GM23248 (cell line): Measurements from ENCODE around the gene NR3C1. TPM values are rescaled to one million over a fixed set of nuclear protein-coding genes. Genes with fewer than 3 reads are reported as not detected.

Experiments
- DNase-seq: peaks from one replicate; pipeline ENCODE4 v3.0.0-alpha.2; 2015
- H2AFZ ChIP-seq: fragments of 200-600 bp; sonication (generic); 2 replicates; pipeline ENCODE4 v1.6.1; 2016; ENCODE audit warnings: antibody characterized with exemption
- H3F3A ChIP-seq: fragments of 200-600 bp; sonication (generic); 2 replicates; pipeline ENCODE4 v1.6.1; 2016; ENCODE audit warnings: mild to moderate bottlenecking, antibody characterized with exemption, mixed run types; ENCODE audit not compliant: insufficient read depth
- H3K27ac ChIP-seq: fragments of 200-600 bp; sonication (generic); 2 replicates; pipeline ENCODE4 v1.5.1; 2016; ENCODE audit warnings: mild to moderate bottlenecking
- H3K27me3 ChIP-seq: fragments of 200-600 bp; sonication (generic); replicated peaks from 2 replicates; pipeline ENCODE4 v1.6.1; 2016; ENCODE audit warnings: mild to moderate bottlenecking; ENCODE audit not compliant: insufficient read depth
- H3K36me3 ChIP-seq: fragments of 200-600 bp; sonication (generic); 2 replicates; pipeline ENCODE4 v1.6.1; 2016; ENCODE audit warnings: low read depth, mild to moderate bottlenecking
- H3K4me1 ChIP-seq: fragments of 200-600 bp; sonication (generic); 2 replicates; pipeline ENCODE4 v1.6.1; 2016; ENCODE audit warnings: mild to moderate bottlenecking; ENCODE audit not compliant: insufficient read depth
- H3K4me2 ChIP-seq: fragments of 200-600 bp; sonication (generic); one replicate; pipeline ENCODE4 v1.6.1; 2016; ENCODE audit warnings: mild to moderate bottlenecking; ENCODE audit not compliant: unreplicated experiment
- H3K4me3 ChIP-seq: fragments of 200-600 bp; sonication (generic); 2 replicates; pipeline ENCODE4 v1.5.1; 2016; ENCODE audit warnings: mild to moderate bottlenecking
- H3K79me2 ChIP-seq: fragments of 200-600 bp; sonication (generic); 2 replicates; pipeline ENCODE4 v1.6.1; 2016; ENCODE audit warnings: mild to moderate bottlenecking; ENCODE audit not compliant: insufficient read depth
- H3K9ac ChIP-seq: fragments of 200-600 bp; sonication (generic); 2 replicates; pipeline ENCODE4 v1.6.1; 2016; ENCODE audit warnings: mild to moderate bottlenecking
- H3K9me2 ChIP-seq: fragments of 200-600 bp; sonication (generic); 2 replicates; pipeline ENCODE4 v1.6.1; 2016; ENCODE audit warnings: mixed run types, mild to moderate bottlenecking, moderate library complexity; ENCODE audit not compliant: insufficient read depth
- H3K9me3 ChIP-seq: fragments of 200-600 bp; sonication (generic); one replicate; pipeline ENCODE4 v1.6.1; 2017; ENCODE audit warnings: low read depth
- H4K20me1 ChIP-seq: fragments of 200-600 bp; sonication (generic); 2 replicates; pipeline ENCODE4 v1.6.0; 2016; ENCODE audit not compliant: insufficient read depth
- EZH2 ChIP-seq: fragments of 200-600 bp; sonication (generic); IDR thresholded peaks from 2 replicates; pipeline ENCODE4 v1.6.1; 2018; ENCODE audit warnings: antibody characterized with exemption, mild to moderate bottlenecking; ENCODE audit not compliant: insufficient read depth, poor library complexity, severe bottlenecking
- EZH2phosphoT487 ChIP-seq: fragments of 200-600 bp; sonication (generic); IDR thresholded peaks from 2 replicates; pipeline ENCODE4 v1.6.1; 2018; ENCODE audit warnings: antibody characterized with exemption, moderate library complexity, mild to moderate bottlenecking, low read depth; ENCODE audit not compliant: insufficient read depth
- WGBS, 2 experiments: methylation state at CpG; one replicate each; pipeline ENCODE4 v1.1.6; 2015 to 2017; ENCODE audit warnings: low lambda C conversion rate in 2 of 2, low coverage in 1 of 2; ENCODE audit errors: missing lambda C conversion rate in 2 of 2; 5-methylcytosine and 5-hydroxymethylcytosine counted together
- in situ Hi-C: fragments of 300-500 bp; cut with MboI; formaldehyde crosslinking; loops from 2 replicates; pipeline ENCODE4 v1.15.0; 2020
- polyA plus RNA-seq: library from polyadenylated mRNA; unstranded; fragments of >200 nt; fragmentation: Nextera tagmentation; extraction: Ambion mirVana; gene quantifications from 2 replicates; pipeline ENCODE4 v1.2.1, GENCODE V29; 2016
- total RNA-seq: library from RNA; depleted of rRNA; stranded (reverse); fragments of >200 nt; shearing (Covaris generic); gene quantifications from 2 replicates; pipeline ENCODE4 v1.2.3, GENCODE V29; 2014

NR3C1 gene
- total and polyA plus RNA-seq, 2 experiments from 2014 or later, result 103 to 121 TPM

DNA sequence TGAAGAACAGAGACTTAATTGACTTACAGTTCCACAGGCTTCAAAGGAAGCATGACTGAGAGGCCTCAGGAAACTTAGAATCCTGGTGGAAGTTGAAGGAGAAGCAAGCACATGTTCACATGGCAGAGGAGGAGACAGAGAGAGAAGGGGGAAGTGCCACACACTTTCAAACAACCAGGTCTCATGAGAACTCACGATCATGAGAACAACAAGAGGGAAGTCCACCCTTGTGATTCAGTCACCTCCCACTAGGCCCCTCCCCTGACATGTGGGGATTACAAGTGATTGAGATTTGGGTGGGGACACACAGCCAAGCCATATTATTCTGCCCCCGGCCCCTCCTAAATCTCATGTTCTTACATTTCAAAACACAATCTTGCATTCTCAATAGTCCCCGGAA, 19.5 kb downstream of the NR3C1 start:
- peaks cover 67% of the 10 kb centered on the region for H4K20me1 ChIP-seq
- in situ Hi-C loops, result no loop called here
- H3K4me1 ChIP-seq, result peaks cover 51% of the 10 kb centered on the region

DNA sequence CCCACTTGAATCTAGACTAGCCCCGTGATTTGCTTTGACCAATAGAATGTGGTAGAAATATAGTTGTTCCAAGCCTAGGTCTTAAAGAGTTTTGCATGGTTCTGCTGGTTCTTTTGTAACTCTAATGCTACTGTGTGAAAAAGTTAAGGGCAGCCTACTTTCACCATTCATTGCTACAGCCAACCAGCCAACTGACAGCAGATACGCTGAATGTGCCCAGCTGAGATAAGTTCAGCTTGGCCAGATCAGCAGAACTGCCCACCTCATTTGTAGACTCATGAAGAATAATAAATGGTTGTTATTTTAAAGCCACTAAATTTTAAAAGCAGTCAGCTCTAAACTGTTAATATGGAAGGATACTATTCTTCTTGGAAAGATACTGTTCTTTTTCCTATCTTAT, 23.9 kb downstream of the NR3C1 start:
- H3K36me3 ChIP-seq, result peaks cover 18% of the 10 kb centered on the region

More for the DNA sequence above, 19.5 kb downstream of the NR3C1 start:
- H3K9me3 ChIP-seq, result no peaks in the 10 kb centered on the region
- no peaks in the 10 kb centered on the region for H3K9me2 ChIP-seq
- peaks cover 100% of the 10 kb centered on the region for H3K79me2 ChIP-seq
- no peaks in the 10 kb centered on the region for H3K27me3 ChIP-seq
- WGBS, 2 experiments, result 67 to 70% methylated on average over 3 of the region's 3 CpGs
- H3K9ac ChIP-seq, result no peak overlapping the region
- peaks cover 26% of the 10 kb centered on the region for H3K36me3 ChIP-seq
- no peak for DNase-seq
- H3F3A ChIP-seq, result peaks cover 60% of the 10 kb centered on the region; the same call in 1 of the 2 replicates
- no peak overlapping the region for H3K27ac ChIP-seq
- H2AFZ ChIP-seq, result no peak overlapping the region
- TF ChIP-seq EZH2phosphoT487 (no peak), EZH2 (no peak)
- H3K4me2 ChIP-seq, result no peak overlapping the region
- H3K4me3 ChIP-seq, result no peak overlapping the region

DNA sequence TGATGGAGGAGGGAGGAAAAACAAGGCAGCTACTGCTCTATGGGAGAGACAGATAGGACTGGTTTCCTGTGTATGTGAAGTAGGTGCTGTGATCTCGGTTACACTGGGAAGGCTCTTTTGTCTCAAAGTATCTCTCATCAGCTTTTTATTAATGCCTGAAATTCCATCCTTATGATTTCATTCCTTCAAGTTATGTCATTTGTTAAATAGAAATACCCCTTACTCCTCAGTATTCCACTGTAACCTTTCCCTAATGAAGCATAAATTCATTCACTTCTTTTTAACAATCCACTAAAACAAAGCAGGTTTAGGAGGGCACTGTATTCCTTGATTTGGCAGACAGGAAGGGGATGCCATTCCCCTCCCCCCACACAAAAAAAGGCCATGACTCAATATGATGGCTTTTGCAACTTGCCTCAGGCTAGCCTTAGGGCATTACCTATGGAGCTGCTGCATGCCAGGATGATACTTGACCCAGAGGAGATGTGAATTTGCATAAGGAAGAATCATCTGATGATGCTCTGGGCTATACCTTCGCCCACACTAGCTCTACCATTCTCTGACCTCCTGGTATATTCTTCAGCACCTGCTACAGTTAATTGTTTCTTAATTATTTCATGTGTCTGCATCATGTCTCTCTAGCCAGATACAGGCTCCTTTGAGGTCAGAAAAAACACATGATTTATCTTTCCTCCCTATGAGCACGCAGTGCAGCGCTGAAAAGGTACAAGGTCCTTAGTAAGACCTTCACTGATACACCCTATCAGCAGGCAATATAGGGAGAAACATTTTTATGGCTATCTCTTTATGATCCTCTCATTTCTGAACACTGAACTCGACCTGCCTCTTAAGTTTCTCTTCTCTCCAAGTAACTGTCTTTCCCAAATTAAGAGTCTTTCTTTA, 26.3 kb downstream of the NR3C1 start:
- Histone ChIP-seq H3K27me3 (no peaks in the 10 kb centered on the region), H3K9me3 (no peaks in the 10 kb centered on the region), H3F3A (peaks cover 86% of the 10 kb centered on the region), H3K79me2 (peaks cover 100% of the 10 kb centered on the region), H3K36me3 (0 out of 2 replicates have a peak, but pooled peaks cover 4% of the 10 kb centered on the region), H3K27ac (peak overlapping the region; percentile 38), H3K4me1 (peaks cover 71% of the 10 kb centered on the region), H4K20me1 (peaks cover 79% of the 10 kb centered on the region), H2AFZ (no peak overlapping the region), H3K4me3 (no peak overlapping the region), H3K9me2 (no peaks in the 10 kb centered on the region), H3K9ac (no peak overlapping the region), H3K4me2 (peak overlapping the region; percentile 40)
- peak; percentile 59 for DNase-seq
- TF ChIP-seq EZH2phosphoT487 (no peak), EZH2 (no peak)
- 67 to 77% methylated on average over 5 of the region's 5 CpGs for WGBS, 2 experiments
- in situ Hi-C loops, result no loop called here

More for the DNA sequence above, 23.9 kb downstream of the NR3C1 start:
- Histone ChIP-seq H3K4me2 (no peak overlapping the region), H4K20me1 (peaks cover 70% of the 10 kb centered on the region), H3K79me2 (peaks cover 100% of the 10 kb centered on the region), H3K27ac (no peak overlapping the region), H3K27me3 (no peaks in the 10 kb centered on the region), H3F3A (peaks cover 84% of the 10 kb centered on the region), H3K9me2 (no peaks in the 10 kb centered on the region), H3K4me3 (no peak overlapping the region), H3K9ac (no peak overlapping the region), H3K4me1 (peaks cover 64% of the 10 kb centered on the region), H2AFZ (no peak overlapping the region), H3K9me3 (no peaks in the 10 kb centered on the region)
- TF ChIP-seq EZH2phosphoT487 (no peak), EZH2 (no peak)
- WGBS, 2 experiments, result 99 to 100% methylated on average over 2 of the region's 2 CpGs
- in situ Hi-C loops, result no loop called here
- no peak for DNase-seq

DNA sequence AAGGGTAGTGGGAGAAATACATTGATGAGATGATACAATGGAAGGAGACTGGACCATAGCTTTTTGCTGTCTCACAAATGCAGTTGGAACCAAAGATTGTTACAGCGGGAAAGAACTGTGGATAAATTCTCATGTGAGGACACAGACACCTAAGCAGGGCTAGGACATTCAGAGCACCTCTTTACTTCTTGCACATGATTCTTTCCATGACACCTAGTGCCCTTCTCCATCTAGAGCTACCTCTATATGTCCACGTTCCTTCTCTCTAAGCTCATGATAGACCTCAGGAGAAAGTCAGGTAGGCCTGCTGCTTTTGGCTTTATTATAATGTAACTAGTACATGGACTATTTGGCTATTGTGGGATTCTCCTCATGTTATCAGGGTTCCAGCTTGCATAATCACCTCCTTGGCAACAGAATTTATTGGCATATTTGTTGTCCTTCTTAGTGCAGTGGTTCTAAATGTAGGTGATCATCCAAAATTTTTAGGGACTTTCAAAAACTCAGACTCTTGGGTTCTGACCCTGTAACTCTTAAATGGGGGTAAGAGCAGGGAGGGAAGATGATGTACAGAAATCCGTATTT, 27.2 kb downstream of the NR3C1 start:
- Histone ChIP-seq H3K9ac (no peak overlapping the region), H3K27ac (peak overlapping the region; percentile 38), H3K9me3 (no peaks in the 10 kb centered on the region), H3K4me2 (peak overlapping the region; percentile 40), H3K4me3 (no peak overlapping the region), H3K4me1 (peaks cover 79% of the 10 kb centered on the region), H3K9me2 (no peaks in the 10 kb centered on the region), H3F3A (peaks cover 90% of the 10 kb centered on the region), H3K36me3 (0 out of 2 replicates have a peak, but pooled peaks cover 4% of the 10 kb centered on the region), H4K20me1 (peaks cover 84% of the 10 kb centered on the region), H3K27me3 (no peaks in the 10 kb centered on the region), H2AFZ (no peak overlapping the region), H3K79me2 (peaks cover 100% of the 10 kb centered on the region)
- no peak for TF ChIP-seq EZH2
- TF ChIP-seq EZH2phosphoT487, result no peak
- 96 to 98% methylated on average over 3 of the region's 3 CpGs for WGBS, 2 experiments
- DNase-seq, result no peak
- in situ Hi-C loops, result no loop called here
